HG02870 (cell line): ENCODE measurements around the gene SERPINA3.
"Not testable (repeated sequence)": the region's sequence is repeated elsewhere in the genome, so short reads cannot be mapped to it uniquely, and the experiment has no call there.

Experiments
- ATAC-seq: cut with Tn5 transposase; IDR thresholded peaks from one replicate; pipeline ENCODE4 v1.9.1; 2021; ENCODE audit warnings: mild to moderate bottlenecking, moderate library complexity; ENCODE audit not compliant: unreplicated experiment

The SERPINA3 gene

GRCh38 chr14:94612174-94612573, at the start of gene SERPINA3:
SERPINA3 (plus strand) TSS chr14:94612391; CDS start chr14:94614442, 2,051 bp downstream.
- no peak for ATAC-seq

DNA sequence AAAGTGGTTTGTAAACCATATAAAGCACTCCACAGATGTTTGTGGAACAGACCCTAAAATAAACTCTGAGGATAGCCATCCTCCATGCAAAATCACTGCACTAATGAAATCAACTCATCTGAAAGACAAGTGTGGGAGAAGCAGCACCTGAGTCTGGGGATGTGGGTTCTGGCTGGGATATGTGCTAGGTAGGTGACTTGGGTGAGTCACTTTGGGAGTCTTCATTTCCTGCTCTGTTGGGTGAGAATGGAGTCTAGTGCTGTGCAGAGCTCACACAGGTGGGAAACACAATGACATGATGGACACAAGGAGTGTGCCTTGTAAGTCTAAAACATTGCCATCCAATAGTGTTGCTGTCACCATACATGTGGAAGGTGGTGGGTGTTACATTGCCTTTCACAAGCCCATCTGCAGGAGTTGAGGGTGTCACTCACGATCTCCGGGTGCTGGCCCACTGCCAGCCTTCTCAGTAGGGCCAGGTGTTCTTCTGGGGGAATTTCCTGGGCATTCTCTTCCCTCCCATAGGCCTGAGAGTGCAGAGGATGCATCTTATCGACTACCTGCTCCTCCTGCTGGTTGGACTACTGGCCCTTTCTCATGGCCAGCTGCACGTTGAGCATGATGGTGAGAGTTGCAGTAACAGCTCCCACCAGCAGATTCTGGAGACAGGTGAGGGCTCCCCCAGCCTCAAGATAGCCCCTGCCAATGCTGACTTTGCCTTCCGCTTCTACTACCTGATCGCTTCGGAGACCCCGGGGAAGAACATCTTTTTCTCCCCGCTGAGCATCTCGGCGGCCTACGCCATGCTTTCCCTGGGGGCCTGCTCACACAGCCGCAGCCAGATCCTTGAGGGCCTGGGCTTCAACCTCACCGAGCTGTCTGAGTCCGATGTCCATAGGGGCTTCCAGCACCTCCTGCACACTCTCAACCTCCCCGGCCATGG, 49.0 kb upstream of the SERPINA3 start:
- ATAC-seq, result no peak

DNA sequence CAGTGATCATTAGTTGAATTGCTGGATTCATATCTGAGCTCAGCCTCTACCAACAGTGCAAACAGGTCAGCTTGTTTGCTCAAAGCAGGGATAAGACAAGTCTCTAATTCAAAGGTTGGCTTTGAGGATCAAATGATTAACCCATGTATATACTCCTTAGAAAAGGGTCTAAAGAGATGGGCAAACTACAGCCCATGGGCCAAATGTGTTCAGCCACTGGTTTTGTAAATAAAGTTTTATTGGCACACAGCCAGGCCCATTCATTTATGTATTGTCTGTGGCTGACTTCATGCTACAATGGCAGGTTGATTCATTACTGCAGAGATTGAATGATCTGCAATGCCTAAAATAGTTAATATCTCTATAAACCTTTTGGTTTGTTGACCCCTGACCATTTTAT, 47.8 kb upstream of the SERPINA3 start:
- no peak for ATAC-seq

DNA sequence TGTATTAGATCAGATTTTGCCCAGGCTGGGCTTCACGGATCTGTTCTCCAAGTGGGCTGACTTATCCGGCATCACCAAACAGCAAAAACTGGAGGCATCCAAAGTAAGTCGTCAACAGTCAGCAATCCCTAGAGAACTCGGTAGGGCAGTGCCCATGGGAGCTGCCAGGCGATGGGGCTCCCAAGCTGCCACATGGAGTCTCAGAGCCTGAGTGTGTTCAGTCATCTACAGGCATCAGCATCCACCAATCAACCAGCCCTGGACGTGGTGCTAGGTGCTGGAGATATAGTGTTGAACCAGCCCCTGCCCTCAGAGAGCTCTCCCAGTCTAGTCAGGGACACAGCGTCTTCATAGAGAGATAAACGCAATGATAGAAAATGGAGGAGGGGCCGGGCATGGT, 44.0 kb upstream of the SERPINA3 start:
- ATAC-seq, result no peak

GRCh38 chr14:94569381-94570001, 42.7 kb upstream of the SERPINA3 start:
- ATAC-seq, result no peak

DNA sequence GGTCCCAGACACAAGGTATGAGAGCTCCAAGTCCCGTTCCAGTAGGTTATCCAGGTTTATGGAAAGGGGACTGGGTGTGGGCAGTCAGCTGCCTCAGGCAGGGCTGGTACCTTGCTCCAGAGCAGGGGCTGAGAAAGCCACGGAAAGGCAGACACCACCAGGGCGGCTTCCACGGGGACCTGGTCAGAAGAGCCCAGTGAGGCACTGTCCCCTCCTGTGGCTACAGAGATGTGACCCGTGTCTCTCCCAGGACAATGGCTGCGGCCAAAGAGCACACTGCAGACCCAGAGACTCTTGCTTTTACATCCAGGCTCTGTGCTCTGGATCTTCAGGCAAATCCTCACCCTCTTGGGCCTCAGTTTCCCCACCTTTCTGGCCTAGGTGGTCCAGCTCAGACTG, 42.2 kb upstream of the SERPINA3 start:
- no peak for ATAC-seq

DNA sequence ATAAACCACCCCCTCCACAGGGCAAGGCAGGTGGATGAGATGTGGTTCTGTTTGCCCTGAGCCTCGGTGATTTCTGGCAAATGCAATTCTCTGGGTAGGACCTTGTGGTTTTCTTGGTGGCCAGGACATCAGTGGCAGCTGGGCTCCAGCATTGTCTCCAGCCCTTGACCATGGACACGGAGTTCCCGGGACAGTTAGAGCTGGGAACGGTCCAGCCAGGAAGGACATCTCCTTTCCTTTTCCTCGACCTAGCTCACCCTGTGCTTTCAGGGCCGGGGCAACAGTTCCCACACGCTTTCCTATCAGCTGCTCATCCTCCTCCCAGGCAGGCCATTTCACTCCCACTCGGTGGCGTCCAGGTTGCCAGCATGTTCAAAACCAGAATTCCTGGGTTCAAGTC, 41.8 kb upstream of the SERPINA3 start:
- ATAC-seq, result no peak

- no peak for ATAC-seq
These were observed 40.8 kb upstream of the SERPINA3 start for GRCh38 chr14:94571395-94571794.

DNA sequence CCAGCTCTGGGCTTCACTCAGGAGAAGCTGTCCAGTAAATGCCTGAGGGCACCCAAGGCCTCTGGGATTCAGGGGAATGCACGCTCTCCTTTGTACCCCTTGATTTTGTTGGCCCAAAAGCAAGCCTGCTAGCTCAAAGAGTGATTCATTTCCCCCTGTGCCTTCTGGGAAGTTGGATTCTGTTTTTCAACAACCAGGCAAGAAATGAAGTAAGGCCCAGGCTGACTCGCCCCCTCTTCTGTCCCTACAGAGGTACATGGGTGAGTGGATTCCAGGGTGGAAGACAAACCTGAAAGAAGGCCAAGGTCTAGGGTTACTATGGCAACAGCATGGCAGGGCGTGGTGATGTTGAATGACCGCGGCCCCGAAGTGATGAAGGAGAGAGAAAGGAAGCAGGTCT, 40.2 kb upstream of the SERPINA3 start:
- ATAC-seq, result no peak

- no peak for ATAC-seq
These were observed 39.4 kb upstream of the SERPINA3 start for GRCh38 chr14:94572637-94573303.

GRCh38 chr14:94573475-94574277, 38.5 kb upstream of the SERPINA3 start:
- ATAC-seq, result no peak

DNA sequence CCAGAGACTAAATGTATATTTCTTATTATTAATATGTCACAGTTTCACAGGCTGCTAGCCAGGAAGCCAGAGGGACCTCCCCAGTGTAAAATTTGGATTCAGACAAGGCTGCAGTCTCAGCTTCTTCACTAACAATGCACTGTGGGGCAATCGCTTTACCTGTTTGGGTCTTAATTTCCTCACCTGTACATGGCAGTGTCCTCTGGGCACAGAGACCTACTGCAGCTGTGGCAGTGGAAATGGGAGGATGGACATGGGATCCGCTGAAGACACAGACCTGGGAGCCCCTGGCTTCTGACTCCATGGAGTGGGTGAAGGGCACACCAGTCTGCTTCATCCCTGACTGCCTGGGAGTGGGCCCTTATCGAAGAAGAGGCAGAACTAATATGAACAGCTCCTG, 37.9 kb upstream of the SERPINA3 start:
- no peak for ATAC-seq

DNA sequence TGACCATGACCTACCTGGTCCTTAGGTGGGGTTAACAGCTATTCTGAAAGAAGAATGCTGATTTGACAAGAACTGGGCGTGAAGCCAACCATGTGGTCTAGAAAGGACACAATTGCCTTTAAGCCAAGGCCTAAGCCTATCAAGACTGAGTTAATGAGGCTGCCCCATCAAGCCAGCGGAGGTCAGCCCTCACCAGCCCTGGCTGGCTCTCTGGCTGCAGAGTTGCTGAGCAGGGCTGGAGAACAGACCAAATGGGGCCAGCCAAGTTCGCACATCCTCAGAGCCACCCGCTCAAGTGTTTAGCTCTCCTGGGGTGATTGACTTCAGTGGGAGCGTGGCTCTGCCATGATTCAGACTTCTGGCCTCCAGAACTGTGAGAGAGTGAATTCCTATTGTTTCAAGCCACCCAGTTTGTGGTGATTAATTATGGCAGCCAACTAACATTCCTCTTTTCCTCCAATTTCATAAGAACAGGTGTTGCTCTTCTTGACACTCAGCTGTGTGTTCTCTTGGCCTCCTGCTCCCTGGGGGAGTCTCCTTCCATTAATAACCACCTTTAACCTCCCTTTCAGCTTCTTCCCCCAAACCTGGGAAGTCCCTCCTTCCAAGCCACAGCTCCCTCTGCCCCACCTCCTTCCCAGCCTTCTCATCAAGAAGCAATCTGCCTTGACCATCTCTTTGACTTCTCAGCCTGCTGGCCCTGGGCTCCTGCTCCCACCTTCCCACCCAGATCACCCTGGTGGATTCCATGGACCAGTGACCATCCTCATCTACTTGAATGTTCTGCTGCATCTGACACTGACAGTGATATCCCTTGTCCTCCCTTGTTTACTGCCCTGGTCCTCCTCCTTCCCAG, 36.2 kb upstream of the SERPINA3 start:
- ATAC-seq, result no peak

DNA sequence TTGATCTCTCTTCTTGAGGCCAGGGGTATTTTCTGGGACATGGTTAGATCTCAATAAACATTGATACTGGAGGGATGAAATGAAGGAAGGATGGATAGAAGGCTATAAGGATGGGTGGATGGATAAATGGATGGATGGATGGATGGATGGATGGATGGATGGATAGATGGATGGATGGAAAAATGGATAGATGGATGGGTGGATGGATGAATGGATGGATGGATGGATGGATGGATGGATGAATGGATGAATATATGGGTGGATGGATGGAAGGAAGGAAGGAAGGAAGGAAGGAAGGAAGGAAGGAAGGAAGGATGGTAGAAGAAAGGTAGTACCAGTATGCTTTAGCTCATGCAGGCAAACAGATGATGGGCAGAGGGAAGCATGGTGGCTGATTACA, 34.7 kb upstream of the SERPINA3 start:
- ATAC-seq, result not testable (repeated sequence)

GRCh38 chr14:94578712-94579111, 33.5 kb upstream of the SERPINA3 start:
- no peak for ATAC-seq

DNA sequence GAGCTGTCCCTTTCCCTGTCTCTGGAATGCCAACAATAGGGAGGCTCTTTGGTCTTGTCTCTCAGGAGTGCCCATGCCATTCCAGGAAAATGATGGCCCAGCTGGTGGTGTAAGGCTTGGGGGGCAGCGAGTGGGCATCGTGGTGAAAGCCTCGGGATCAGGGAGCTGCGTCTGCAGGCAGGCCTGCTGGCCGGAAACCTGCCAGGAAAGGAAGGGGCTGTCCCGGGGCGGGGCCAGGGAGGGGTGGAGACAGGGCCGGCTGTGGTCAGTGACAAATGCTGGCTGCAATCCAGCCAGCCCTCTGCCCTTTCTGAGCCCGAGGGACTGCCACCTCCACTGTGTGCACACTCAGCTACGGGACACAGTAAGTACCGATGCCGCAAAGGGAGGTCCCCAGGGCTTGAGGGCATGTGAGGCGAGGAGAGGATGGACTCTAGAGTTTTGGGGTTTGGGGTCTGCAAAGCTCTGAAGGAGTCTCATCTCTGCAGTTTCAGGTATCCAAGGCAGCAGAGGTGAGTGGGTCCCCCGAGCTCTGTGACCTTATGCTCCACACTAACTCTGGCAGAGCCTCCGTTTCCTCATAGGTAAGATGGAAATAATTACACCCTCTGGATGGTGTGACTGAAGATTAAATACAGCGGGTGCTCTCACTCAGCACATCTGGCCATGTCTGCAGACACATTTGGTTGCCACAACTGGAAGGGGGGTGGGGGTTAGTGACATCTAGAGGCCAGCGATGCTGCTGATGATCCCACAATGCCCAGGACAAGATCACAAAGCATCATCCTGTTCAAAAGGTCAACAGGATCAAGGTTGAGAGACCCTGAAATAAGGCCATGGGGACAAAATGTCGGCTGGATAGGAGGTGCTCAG, 30.8 kb upstream of the SERPINA3 start, which contains the start of gene SERPINA5:
SERPINA5 (plus strand) TSS at position 300 of the 873 bp plus-strand sequence. CDS start 5,937 bp downstream, outside the sequence.
- ATAC-seq, result no peak

- ATAC-seq, result no peak
These were observed 29.9 kb upstream of the SERPINA3 start for GRCh38 chr14:94582199-94582750.

DNA sequence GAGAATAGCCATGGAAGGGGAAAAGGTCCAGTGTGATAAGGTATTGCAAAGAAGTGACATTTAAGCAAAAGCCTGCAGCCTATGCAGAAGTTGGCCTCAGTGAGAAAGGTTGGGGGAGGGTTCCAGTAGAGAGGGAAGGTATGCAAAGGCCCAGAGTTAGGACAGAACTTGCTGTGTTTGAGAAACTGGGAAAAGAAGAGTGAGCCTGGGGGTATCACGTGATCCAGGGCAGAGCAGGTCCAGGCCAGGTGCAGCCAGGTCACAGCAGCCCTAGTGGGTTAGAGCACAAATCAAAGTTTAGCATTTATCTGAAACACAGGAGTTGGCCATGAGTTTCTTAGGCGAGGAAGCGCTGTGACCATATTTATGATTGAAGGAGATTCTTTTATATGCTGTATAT, 29.3 kb upstream of the SERPINA3 start:
- ATAC-seq, result no peak

- no peak for ATAC-seq
These were observed 28.6 kb upstream of the SERPINA3 start for GRCh38 chr14:94583557-94583956.
